ENCODE results near the gene MICU2. TPM values are rescaled to one million over a fixed set of nuclear protein-coding genes. Genes with fewer than 3 reads are reported as not detected.

MICU2 gene
- total and polyA plus RNA-seq, 2 of the 13 experiments (the other 11 are each of a cell fraction or from before 2014, with no cell fraction given): 31.7 to 42.4 TPM

GRCh38 chr13:21458813-21459701 lies 144.9 kb downstream of the MICU2 start, which contains the start of gene ZDHHC20 (continued):
- TF ChIP-seq ZBTB33 (CRISPR knock-in tag; IDR thresholded peaks at IDR 0.05): no peak; the same call in 1 of the 2 replicates
- no peak for TF ChIP-seq NFKB2 (CRISPR knock-in tag; IDR thresholded peaks at IDR 0.05; ENCODE audit: borderline replicate concordance)
- peak; percentile 90 for TF ChIP-seq SP4 (CRISPR knock-in tag; IDR thresholded peaks at IDR 0.05)
- no peak for TF ChIP-seq KLF11 (CRISPR knock-in tag; IDR thresholded peaks at IDR 0.05)
- TF ChIP-seq GMEB2 (CRISPR knock-in tag; IDR thresholded peaks at IDR 0.05; ENCODE audit: low read depth): no peak
- TF ChIP-seq U2AF1 (optimal IDR thresholded peaks at IDR 0.05; ENCODE audit: low read depth, low read length): peak; percentile 55
- TF ChIP-seq E2F2 (CRISPR knock-in tag; IDR thresholded peaks at IDR 0.05; ENCODE audit: borderline replicate concordance): no peak
- TF ChIP-seq ZNF367 (CRISPR knock-in tag; IDR thresholded peaks at IDR 0.05; ENCODE audit: borderline replicate concordance): no peak
- TF ChIP-seq ZNF788 (CRISPR knock-in tag; IDR thresholded peaks at IDR 0.05; ENCODE audit: borderline replicate concordance): 0 out of 2 replicates have a peak, but pooled peaks have one; percentile 42
- TF ChIP-seq CHCHD3 (CRISPR knock-in tag; IDR thresholded peaks at IDR 0.05): no peak
- TF ChIP-seq ZSCAN5A (CRISPR knock-in tag; IDR thresholded peaks at IDR 0.05; ENCODE audit: borderline replicate concordance): no peak
- TF ChIP-seq YEATS2 (CRISPR knock-in tag; IDR thresholded peaks at IDR 0.05; ENCODE audit: borderline replicate concordance): no peak
- TF ChIP-seq TOPORS (CRISPR knock-in tag; IDR thresholded peaks at IDR 0.05): 0 out of 2 replicates have a peak, but pooled peaks have one; percentile 36
- peak; percentile 48; the same call in 1 of the 2 replicates for TF ChIP-seq TMF1 (CRISPR knock-in tag; IDR thresholded peaks at IDR 0.05; ENCODE audit: low read depth)
- TF ChIP-seq FOXK1 (CRISPR knock-in tag; IDR thresholded peaks at IDR 0.05; ENCODE audit: borderline replicate concordance, low read depth): no peak
- TF ChIP-seq ZNF781 (CRISPR knock-in tag; IDR thresholded peaks at IDR 0.05; ENCODE audit: borderline replicate concordance, not compliant biosample characterization): no peak
- TF ChIP-seq ZNF260 (CRISPR knock-in tag; IDR thresholded peaks at IDR 0.05; ENCODE audit: borderline replicate concordance, low read depth): no peak
- no peak for TF ChIP-seq ZNF577 (CRISPR knock-in tag; IDR thresholded peaks at IDR 0.05; ENCODE audit: borderline replicate concordance, low read depth)
- TF ChIP-seq CHD2 (IDR thresholded peaks at IDR 0.05; ENCODE audit: low read depth, low read length): no peak
- TF ChIP-seq ZMAT5 (CRISPR knock-in tag; IDR thresholded peaks at IDR 0.05; ENCODE audit: borderline replicate concordance, low read depth): no peak
- TF ChIP-seq KAT7 (CRISPR knock-in tag; IDR thresholded peaks at IDR 0.05; ENCODE audit: borderline replicate concordance): peak; percentile 73; the same call in 1 of the 2 replicates
- TF ChIP-seq ZSCAN9 (CRISPR knock-in tag; IDR thresholded peaks at IDR 0.05; ENCODE audit: borderline replicate concordance): no peak
- TF ChIP-seq PHF8 (CRISPR knock-in tag; IDR thresholded peaks at IDR 0.05): peak; percentile 90

Measured in HepG2 (cell line).